ENCODE measurements around the gene GPX3.

The GPX3 gene

DNA sequence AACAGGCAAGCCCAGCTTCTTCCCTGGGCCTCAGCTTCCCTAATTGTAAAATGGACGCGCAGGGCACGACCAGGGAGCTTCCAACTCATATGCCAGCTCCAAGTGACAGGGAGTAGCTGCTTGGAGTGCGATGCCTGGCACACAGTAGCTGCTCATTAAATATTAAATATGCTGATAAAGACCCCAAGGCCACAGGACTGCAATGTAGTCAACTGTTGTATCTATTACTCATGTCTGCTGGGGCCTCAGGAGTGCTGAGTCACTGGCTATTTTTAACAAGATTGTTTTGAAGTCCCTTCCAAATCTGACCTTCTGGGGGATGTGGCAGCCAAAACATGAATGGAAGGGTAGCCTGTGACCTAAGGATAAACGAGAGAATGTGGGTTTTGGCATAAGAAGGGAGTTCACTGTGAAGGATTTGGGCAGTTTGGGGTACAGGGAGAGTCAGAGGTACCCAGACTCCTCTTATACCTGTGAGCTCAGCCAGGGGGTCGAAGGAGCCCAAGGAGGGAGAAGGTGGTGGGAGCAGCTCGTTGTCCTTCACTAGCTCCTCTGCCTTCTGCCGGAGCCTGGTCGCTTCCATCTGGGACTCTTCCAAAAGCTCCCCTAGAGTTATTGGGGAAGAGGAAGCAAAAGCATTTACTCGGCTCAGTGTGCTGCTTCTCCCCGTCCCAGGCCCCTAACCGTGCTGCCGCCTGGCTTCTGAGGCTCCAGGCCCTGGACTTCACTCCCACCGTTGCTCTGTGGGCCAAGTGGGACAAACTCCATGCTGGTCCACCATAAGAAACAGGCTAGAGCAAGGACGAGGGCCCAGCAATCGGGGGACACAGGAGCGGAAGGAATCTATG lies 43.0 kb downstream of the GPX3 start:
- H3K4me1 ChIP-seq: no peaks in the 10 kb centered on the region
- no peak overlapping the region for H3K4me3 ChIP-seq
- no peak for DNase-seq (ENCODE audit: low spot score in 2 of 2)
- no peaks in the 10 kb centered on the region for H3K27me3 ChIP-seq (ENCODE audit: low read depth)
- peaks cover 11% of the 10 kb centered on the region for H3K36me3 ChIP-seq (replicated peaks)
- H3K9me3 ChIP-seq: no peaks in the 10 kb centered on the region
- in situ Hi-C loops (cut with MboI; ENCODE audit: low sequenced_read_pairs): no loop called here

DNA sequence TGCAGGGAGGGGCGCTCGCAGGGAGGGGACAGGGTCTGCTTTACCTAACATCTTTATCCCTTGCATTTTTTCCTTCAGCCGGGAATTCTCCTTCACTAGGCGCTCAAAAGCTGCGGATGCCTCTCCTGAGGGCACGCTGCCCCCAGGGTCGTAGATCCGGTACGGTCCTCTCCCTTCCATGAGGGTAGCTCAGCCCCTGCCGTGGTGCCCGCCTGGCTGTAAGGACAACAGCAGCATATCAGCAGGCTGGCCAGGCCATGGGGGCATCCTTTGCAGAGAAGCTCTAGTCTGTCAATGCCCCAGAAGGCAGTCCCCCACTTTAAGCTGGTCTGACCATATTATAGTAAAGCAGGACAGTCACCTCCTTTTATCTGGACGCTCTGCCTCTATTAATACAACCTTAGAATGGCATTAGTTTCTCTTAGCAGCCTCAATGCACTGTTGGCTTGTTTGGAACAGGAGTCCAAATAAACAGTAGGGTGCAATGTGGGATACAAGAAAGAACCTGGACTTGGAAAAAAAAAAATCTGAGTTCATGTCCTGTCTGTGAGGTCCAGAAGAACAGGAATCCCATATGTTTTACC lies 44.6 kb downstream of the GPX3 start:
- DNase-seq (ENCODE audit: low spot score in 2 of 2): no peak
- no peak overlapping the region for H3K4me3 ChIP-seq
- no peaks in the 10 kb centered on the region for H3K9me3 ChIP-seq
- peaks cover 11% of the 10 kb centered on the region for H3K36me3 ChIP-seq (replicated peaks)
- H3K4me1 ChIP-seq: no peaks in the 10 kb centered on the region
- no peaks in the 10 kb centered on the region for H3K27me3 ChIP-seq (ENCODE audit: low read depth)
- in situ Hi-C loops (cut with MboI; ENCODE audit: low sequenced_read_pairs): no loop called here

DNA sequence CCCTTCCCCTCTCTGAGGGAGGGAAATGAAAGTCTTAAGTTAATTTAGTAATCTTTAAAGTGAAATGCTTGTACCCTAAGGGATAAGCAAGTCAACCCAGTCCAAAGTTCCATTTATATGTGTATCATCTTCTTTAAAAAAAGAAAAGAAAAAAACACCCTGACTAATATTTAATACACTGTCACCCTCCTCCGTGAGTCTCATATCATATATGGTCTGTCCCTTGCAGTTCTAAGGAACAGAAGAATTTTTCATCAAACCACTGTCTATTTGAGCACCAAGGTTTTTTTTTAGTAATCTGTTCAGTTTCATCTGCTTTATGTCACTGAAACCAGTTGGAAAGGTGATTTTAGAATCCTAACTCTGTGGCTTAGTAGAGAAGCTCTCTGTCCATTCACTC lies 45.2 kb downstream of the GPX3 start:
- H3K4me3 ChIP-seq: no peak overlapping the region
- no peaks in the 10 kb centered on the region for H3K4me1 ChIP-seq
- peaks cover 11% of the 10 kb centered on the region for H3K36me3 ChIP-seq (replicated peaks)
- in situ Hi-C loops (cut with MboI; ENCODE audit: low sequenced_read_pairs): no loop called here
- H3K9me3 ChIP-seq: no peaks in the 10 kb centered on the region
- no peak for DNase-seq (ENCODE audit: low spot score in 2 of 2)
- H3K27me3 ChIP-seq (ENCODE audit: low read depth): no peaks in the 10 kb centered on the region

DNA sequence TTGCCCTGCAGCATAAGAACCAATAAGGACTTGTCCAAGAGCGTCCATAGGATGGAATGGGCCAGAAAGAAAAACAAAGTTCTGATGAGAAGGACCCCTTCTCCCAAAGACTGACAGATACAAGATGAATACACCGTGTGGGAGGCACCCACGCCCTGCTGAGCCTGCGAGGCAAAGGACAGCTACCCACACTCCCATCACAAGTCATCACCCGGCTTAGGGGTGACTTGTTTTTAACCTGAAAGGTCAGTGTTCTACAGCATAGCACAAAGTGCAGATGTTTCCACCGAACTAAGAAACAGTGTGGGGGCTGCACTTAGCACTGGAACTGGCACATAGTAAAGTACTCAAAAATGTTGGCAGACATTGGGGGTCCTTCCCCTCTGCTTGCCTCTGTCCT lies 46.5 kb downstream of the GPX3 start:
- H3K4me1 ChIP-seq: no peaks in the 10 kb centered on the region
- no peak overlapping the region for H3K4me3 ChIP-seq
- H3K27me3 ChIP-seq (ENCODE audit: low read depth): no peaks in the 10 kb centered on the region
- DNase-seq (ENCODE audit: low spot score in 2 of 2): no peak
- peaks cover 6% of the 10 kb centered on the region; the same call in 1 of the 2 replicates for H3K36me3 ChIP-seq (replicated peaks)
- in situ Hi-C loops (cut with MboI; ENCODE audit: low sequenced_read_pairs): no loop called here
- H3K9me3 ChIP-seq: no peaks in the 10 kb centered on the region

DNA sequence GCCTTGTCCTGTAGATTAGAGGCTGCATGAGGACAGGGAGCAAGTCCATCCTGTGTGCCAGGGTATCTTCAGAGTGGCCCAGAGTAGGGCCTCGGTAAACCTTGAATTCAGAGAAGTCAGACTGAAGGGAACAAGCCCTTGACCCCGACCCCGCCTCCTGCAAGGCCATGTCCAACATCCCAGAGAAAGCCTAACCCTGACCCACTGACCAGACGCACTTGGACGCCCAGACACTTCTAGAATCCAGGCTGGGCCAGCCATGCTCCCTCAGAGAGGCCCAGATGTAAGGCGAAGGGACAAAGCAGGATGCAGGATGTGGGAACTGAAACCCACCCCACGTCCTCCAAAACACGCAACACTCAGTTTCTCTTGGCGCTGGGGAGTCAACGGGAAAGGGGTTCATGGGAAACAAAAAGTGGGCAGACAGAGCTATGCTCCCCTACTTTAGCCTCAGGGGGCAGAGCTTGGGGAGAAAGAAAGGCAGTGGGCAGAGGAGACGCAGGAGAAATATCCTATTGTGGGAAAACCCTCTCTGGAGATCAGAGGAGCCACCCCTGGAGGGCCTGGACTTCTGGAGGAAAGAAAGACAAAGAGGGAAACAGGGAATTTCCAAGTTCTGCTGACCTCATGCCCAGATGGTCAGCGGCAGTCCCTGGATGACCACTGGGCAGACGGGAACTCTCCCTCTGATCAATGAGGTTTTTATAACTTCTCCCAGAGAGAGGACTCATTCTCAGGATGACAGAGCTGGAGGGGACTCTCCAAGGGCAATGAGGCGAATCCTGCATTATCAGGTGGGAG lies 47.4 kb downstream of the GPX3 start:
- Histone ChIP-seq H3K36me3 (replicated peaks) (0 out of 2 replicates have a peak, but pooled peaks cover 2% of the 10 kb centered on the region), H3K4me1 (no peaks in the 10 kb centered on the region), H3K27me3 (ENCODE audit: low read depth) (no peaks in the 10 kb centered on the region), H3K4me3 (no peak overlapping the region), H3K9me3 (no peaks in the 10 kb centered on the region)
- in situ Hi-C loops (cut with MboI; ENCODE audit: low sequenced_read_pairs): no loop called here
- no peak for DNase-seq (ENCODE audit: low spot score in 2 of 2)

DNA sequence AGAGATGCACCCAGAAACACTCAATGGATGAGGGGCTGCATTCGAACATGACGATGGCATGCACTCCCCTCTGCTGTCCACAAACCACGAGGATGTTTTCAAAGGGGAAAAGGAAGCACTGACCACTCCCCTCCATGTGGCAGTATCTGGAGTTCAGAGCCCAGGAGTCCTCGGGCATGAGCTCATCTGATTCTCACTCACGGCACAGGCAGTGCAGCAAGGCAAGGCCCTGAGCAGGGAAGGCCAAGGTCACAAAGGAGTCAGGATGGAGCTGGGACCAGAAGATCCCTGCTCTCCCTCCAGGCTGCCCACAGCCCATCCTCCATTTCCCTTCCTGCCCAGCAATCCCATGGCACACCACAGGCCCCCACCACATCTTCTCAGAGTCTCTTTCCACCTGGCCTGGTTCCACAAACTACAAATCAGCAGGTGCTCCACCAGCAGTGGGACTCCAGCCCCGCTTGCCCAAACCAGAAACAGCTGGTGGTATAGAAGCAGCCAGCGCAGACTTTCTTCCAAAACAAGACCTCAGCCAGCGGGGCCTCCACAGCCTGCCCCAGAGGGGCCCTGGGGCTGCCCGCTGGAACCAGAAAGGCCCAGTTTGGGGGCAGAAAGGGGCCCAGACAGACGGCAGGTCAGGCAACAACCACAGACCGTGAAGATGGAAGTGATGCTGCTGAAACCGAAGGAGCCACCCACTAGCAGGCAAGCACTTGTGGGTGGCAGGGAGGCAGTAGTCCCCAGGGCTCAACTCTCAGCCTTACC lies 48.2 kb downstream of the GPX3 start:
- Histone ChIP-seq H3K4me1 (no peaks in the 10 kb centered on the region), H3K4me3 (no peak overlapping the region), H3K9me3 (no peaks in the 10 kb centered on the region), H3K36me3 (replicated peaks) (no peaks in the 10 kb centered on the region), H3K27me3 (ENCODE audit: low read depth) (no peaks in the 10 kb centered on the region)
- in situ Hi-C loops (cut with MboI; ENCODE audit: low sequenced_read_pairs): no loop called here
- no peak for DNase-seq (ENCODE audit: low spot score in 2 of 2)

DNA sequence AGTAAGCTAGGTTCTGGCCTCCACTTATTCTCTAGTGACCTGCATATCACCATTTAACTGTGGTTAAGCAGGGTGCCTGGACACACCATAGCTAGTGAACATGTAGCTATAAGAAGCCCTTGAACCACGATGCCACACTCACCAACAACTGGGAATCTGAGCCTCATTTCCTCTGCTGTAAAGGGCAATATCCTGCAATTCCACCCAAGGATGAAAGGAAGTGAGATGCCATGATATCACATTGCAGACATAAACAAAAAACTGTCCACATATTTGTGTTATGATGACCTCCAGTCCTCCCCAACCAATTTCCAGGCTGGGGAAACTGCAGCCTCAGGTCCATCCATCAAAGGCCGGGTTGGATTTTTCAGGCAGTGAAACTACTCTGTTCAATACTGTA lies 50.1 kb downstream of the GPX3 start:
- DNase-seq (ENCODE audit: low spot score in 2 of 2): no peak
- H3K27me3 ChIP-seq (ENCODE audit: low read depth): no peaks in the 10 kb centered on the region
- H3K36me3 ChIP-seq (replicated peaks): no peaks in the 10 kb centered on the region
- in situ Hi-C loops (cut with MboI; ENCODE audit: low sequenced_read_pairs): no loop called here
- no peak overlapping the region for H3K4me3 ChIP-seq
- H3K4me1 ChIP-seq: no peaks in the 10 kb centered on the region
- H3K9me3 ChIP-seq: no peaks in the 10 kb centered on the region

DNA sequence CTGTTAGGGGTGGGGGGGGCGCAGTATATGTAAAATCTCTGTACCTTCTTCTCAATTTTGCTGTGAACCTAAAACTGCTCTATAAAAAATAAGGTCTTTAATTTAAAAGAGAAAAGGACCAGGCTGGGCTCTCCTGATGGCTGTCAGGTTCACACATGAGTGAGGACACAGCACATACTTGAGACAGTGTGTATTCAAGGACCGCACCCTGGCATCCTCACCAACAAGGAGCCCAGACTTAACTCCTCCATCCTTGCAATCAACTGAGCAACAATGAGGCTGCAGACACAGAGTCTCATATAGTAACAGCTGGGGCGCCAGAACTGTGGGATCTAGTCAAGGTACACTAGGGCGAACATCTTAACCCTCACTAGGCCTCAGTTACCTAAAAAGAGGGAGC lies 50.6 kb downstream of the GPX3 start:
- Histone ChIP-seq H3K27me3 (ENCODE audit: low read depth) (no peaks in the 10 kb centered on the region), H3K36me3 (replicated peaks) (no peaks in the 10 kb centered on the region), H3K4me1 (no peaks in the 10 kb centered on the region), H3K4me3 (no peak overlapping the region), H3K9me3 (no peaks in the 10 kb centered on the region)
- DNase-seq (ENCODE audit: low spot score in 2 of 2): no peak
- in situ Hi-C loops (cut with MboI; ENCODE audit: low sequenced_read_pairs): no loop called here

DNA sequence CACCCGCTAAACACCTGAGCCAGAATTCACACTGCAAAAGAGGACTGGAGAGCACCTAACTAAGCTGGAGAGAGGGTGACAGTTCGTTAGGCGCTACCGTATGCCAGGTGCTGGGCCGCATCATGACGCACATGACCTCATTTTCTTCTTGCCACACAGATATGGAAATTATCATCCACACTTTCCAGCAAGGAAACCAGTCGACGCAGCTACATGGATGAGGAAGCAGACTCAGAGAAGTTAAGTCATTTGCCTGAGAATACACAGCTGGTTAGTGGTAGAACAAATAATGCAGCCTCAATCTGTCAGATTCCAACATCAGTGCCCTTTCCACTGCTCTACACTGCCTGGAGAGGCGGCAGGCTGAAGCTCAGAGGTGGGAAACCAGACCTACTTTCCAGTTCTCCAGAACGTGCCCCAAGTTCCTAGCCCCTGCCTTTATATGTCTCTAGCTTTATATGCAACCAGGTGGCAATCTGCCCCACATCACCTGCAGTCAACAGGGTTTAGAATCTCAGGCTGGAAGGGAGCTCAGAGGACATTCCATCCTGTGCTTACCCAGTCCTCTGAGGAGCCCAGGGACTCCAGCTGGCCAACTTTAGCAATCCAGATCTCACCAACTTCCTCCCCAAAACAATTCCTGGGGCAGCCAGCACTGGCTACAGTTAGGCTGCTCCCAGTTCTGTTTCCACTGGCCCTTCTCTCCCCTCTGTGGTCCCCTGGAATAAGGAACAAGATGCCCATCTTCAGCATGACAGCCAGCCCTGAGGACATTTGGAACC lies 51.6 kb downstream of the GPX3 start:
- no peak overlapping the region for H3K4me3 ChIP-seq
- H3K4me1 ChIP-seq: no peaks in the 10 kb centered on the region
- H3K27me3 ChIP-seq (ENCODE audit: low read depth): no peaks in the 10 kb centered on the region
- in situ Hi-C loops (cut with MboI; ENCODE audit: low sequenced_read_pairs): no loop called here
- H3K9me3 ChIP-seq: no peaks in the 10 kb centered on the region
- H3K36me3 ChIP-seq (replicated peaks): no peaks in the 10 kb centered on the region
- no peak for DNase-seq (ENCODE audit: low spot score in 2 of 2)

DNA sequence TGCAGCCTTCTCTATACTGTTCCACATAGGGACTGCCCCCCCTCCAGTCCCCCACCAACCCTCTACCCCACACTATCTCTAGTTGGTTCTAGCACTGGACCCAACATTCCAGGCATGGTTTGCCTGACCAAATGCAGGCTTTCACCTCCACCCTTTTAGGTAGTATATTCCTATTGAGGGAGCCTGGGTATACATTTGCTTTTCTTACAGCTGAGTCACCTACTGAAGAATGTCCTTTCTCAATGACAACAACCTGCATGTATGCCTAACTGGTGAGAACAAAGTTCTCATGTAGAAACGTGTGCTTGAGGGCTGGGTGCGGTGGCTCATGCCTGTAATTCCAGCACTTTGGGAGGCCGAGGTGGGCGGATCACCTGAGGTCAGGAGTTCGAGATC lies 52.2 kb downstream of the GPX3 start:
- in situ Hi-C loops (cut with MboI; ENCODE audit: low sequenced_read_pairs): no loop called here
- H3K4me3 ChIP-seq: no peak overlapping the region
- no peaks in the 10 kb centered on the region for H3K27me3 ChIP-seq (ENCODE audit: low read depth)
- no peaks in the 10 kb centered on the region for H3K4me1 ChIP-seq
- DNase-seq (ENCODE audit: low spot score in 2 of 2): no peak
- H3K9me3 ChIP-seq: no peaks in the 10 kb centered on the region
- no peaks in the 10 kb centered on the region for H3K36me3 ChIP-seq (replicated peaks)

DNA sequence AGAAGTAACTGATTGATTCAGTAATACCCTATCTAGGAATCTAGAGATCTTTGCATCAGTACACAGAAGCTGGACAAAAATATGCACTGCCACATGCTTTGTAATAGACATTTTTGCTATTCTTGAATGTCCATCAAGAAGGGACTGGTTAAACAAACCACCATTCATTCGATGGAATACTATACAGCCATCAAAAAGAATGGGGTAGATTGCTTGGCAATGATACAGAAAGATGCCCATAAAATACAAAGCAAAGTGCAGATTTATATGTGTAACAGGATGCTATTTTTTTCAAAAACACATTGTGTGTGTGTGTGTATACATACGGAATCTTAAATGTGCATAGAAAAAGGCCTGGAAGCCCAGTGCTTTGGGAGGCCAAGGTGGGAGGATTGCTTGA lies 52.9 kb downstream of the GPX3 start:
- DNase-seq (ENCODE audit: low spot score in 2 of 2): no peak
- in situ Hi-C loops (cut with MboI; ENCODE audit: low sequenced_read_pairs): no loop called here
- Histone ChIP-seq H3K9me3 (no peaks in the 10 kb centered on the region), H3K36me3 (replicated peaks) (no peaks in the 10 kb centered on the region), H3K4me3 (no peak overlapping the region), H3K4me1 (no peaks in the 10 kb centered on the region), H3K27me3 (ENCODE audit: low read depth) (no peaks in the 10 kb centered on the region)

DNA sequence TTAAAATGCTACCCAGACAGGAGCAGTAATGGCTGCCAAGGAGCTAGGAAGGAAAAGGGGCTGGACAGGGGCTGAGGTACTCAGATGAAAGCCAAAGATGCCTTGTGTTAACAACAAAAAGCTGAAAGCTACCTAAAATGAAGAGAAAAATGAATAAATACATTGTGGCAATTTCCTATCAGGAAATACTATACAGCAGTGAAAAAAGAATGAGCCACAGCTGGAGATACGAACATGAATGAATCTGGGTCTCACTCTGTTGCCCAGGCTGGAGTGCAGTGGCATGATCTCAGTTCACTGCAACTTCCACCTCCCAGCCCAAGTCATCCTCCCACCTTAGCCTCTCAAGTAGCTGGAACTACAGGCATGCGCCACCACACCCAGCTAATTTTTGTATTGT lies 54.2 kb downstream of the GPX3 start:
- H3K4me3 ChIP-seq: no peak overlapping the region
- no peaks in the 10 kb centered on the region for H3K9me3 ChIP-seq
- in situ Hi-C loops (cut with MboI; ENCODE audit: low sequenced_read_pairs): no loop called here
- H3K4me1 ChIP-seq: peaks cover 1% of the 10 kb centered on the region
- no peak for DNase-seq (ENCODE audit: low spot score in 2 of 2)
- H3K36me3 ChIP-seq (replicated peaks): no peaks in the 10 kb centered on the region
- H3K27me3 ChIP-seq (ENCODE audit: low read depth): no peaks in the 10 kb centered on the region

Data from HAP-1 (cell line).